GM10266 (cell line): ENCODE results near the gene ZNF622.

ENCODE experiments used
- DNase-seq: peaks from one replicate; pipeline ENCODE4 v3.0.0; 2012; ENCODE audit errors: extremely low spot score
- CTCF ChIP-seq: IDR thresholded peaks from 2 replicates; pipeline ENCODE4 v1.5.1; 2012; ENCODE audit warnings: mild to moderate bottlenecking, low read depth; ENCODE audit not compliant: control insufficient read depth, insufficient read depth; ENCODE audit errors: missing control alignments

The ZNF622 gene

GRCh38 chr5:16489322-16489791 is 23.8 kb upstream of the ZNF622 start:
- peak; percentile 45 for TF ChIP-seq CTCF
- no peak for DNase-seq

GRCh38 chr5:16487456-16487855 is 21.9 kb upstream of the ZNF622 start:
- no peak for TF ChIP-seq CTCF
- no peak for DNase-seq

GRCh38 chr5:16486711-16487111 is 21.1 kb upstream of the ZNF622 start:
- no peak for TF ChIP-seq CTCF
- DNase-seq = no peak

- no peak for TF ChIP-seq CTCF
- no peak for DNase-seq
Observed at GRCh38 chr5:16485656-16486055, 20.1 kb upstream of the ZNF622 start.

GRCh38 chr5:16484081-16484480 is 18.5 kb upstream of the ZNF622 start:
- no peak for DNase-seq
- no peak for TF ChIP-seq CTCF

- no peak for TF ChIP-seq CTCF
- DNase-seq = no peak
Observed at GRCh38 chr5:16483361-16483760, 17.8 kb upstream of the ZNF622 start.

GRCh38 chr5:16482891-16483290 is 17.3 kb upstream of the ZNF622 start:
- no peak for TF ChIP-seq CTCF
- DNase-seq = no peak
